AG10803 (cell line): ENCODE data around the gene ABHD16B.

Source experiments
- DNase-seq: peaks from one replicate; pipeline ENCODE4 v3.0.0; 2010; ENCODE audit warnings: low read depth
- H3K4me3 ChIP-seq: 2 replicates; pipeline ENCODE4 v1.5.1; 2011; ENCODE audit warnings: mild to moderate bottlenecking, low read length, control low read depth
- CTCF ChIP-seq: conservative IDR thresholded peaks from 2 replicates; pipeline ENCODE4 v1.5.1; 2011; ENCODE audit warnings: mild to moderate bottlenecking, low read length, control low read depth, inconsistent platforms

The ABHD16B gene

GRCh38 chr20:63890201-63890576 lies 28.9 kb downstream of the ABHD16B start:
- TF ChIP-seq CTCF: no peak
- DNase-seq: peak; percentile 8
- H3K4me3 ChIP-seq: no peak overlapping the region

- no peak overlapping the region for H3K4me3 ChIP-seq
- no peak for DNase-seq
- no peak for TF ChIP-seq CTCF
Measured at GRCh38 chr20:63890616-63891015, 29.3 kb downstream of the ABHD16B start.

GRCh38 chr20:63891061-63892002 lies 30.0 kb downstream of the ABHD16B start:
- no peak overlapping the region for H3K4me3 ChIP-seq
- no peak for DNase-seq
- TF ChIP-seq CTCF: no peak

- no peak overlapping the region for H3K4me3 ChIP-seq
- no peak for TF ChIP-seq CTCF
Measured at GRCh38 chr20:63892402-63892801, 31.1 kb downstream of the ABHD16B start.

GRCh38 chr20:63893999-63894357 lies 32.7 kb downstream of the ABHD16B start:
- H3K4me3 ChIP-seq: peak overlapping the region; percentile 59
- peak; percentile 15 for DNase-seq
- TF ChIP-seq CTCF: no peak

More at GRCh38 chr20:63892402-63892801, 31.1 kb downstream of the ABHD16B start:
- DNase-seq: no peak

- no peak for TF ChIP-seq CTCF
- H3K4me3 ChIP-seq: peak within 1 kb of the TSS; percentile 72
- peak; percentile 90 for DNase-seq
Measured at GRCh38 chr20:63894358-63895201, 33.3 kb downstream of the ABHD16B start, which contains the start of gene DNAJC5. TSS of gene DNAJC5 (plus strand) at chr20:63895126. CDS start at chr20:63928346, 33,220 bp downstream.
